ENCODE measurements around the gene GJD3.

Gene GJD3

DNA sequence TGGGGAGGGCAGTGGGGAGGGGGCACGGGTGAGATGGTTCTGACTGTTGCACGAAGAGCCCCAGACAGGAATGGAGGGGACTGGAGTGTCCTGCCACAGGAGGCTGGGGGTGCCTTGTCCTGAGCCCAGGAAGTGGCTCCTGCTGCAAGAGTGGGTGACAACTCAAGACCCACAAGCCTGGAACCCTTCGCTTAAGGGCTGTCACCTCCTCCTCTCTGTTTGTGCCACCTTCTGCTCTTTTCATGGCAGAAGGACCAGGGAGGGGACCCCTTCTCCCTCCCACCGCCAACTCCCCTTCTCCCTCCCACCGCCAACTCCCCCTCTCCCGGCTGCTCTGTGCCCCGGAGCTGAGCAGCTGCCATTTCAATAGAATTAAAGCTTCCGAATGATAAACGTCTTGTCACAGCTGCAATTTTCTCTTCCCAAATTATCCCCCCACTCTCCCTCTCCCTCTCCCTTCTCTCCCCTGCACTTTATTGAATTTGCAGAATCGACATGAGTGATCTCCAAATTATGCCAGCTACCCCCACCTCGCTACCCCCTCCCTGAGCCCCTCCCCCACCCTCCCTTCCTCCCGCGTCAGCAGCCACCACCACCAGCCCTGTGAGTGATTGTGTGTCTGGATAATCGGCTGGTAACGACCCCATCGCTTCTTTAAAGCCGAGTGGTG, 13.7 kb downstream of the GJD3 start:
- TF ChIP-seq, protein P1, sequence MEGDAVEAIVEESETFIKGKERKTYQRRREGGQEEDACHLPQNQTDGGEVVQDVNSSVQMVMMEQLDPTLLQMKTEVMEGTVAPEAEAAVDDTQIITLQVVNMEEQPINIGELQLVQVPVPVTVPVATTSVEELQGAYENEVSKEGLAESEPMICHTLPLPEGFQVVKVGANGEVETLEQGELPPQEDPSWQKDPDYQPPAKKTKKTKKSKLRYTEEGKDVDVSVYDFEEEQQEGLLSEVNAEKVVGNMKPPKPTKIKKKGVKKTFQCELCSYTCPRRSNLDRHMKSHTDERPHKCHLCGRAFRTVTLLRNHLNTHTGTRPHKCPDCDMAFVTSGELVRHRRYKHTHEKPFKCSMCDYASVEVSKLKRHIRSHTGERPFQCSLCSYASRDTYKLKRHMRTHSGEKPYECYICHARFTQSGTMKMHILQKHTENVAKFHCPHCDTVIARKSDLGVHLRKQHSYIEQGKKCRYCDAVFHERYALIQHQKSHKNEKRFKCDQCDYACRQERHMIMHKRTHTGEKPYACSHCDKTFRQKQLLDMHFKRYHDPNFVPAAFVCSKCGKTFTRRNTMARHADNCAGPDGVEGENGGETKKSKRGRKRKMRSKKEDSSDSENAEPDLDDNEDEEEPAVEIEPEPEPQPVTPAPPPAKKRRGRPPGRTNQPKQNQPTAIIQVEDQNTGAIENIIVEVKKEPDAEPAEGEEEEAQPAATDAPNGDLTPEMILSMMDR (IDR thresholded peaks at IDR 0.05; ENCODE audit: control insufficient read depth, extremely low read depth, insufficient read depth): no peak
- no peak overlapping the region for H3K4me3 ChIP-seq (ENCODE audit: low read depth, low read length)
- no peak for DNase-seq (ENCODE audit: low read depth)

DNA sequence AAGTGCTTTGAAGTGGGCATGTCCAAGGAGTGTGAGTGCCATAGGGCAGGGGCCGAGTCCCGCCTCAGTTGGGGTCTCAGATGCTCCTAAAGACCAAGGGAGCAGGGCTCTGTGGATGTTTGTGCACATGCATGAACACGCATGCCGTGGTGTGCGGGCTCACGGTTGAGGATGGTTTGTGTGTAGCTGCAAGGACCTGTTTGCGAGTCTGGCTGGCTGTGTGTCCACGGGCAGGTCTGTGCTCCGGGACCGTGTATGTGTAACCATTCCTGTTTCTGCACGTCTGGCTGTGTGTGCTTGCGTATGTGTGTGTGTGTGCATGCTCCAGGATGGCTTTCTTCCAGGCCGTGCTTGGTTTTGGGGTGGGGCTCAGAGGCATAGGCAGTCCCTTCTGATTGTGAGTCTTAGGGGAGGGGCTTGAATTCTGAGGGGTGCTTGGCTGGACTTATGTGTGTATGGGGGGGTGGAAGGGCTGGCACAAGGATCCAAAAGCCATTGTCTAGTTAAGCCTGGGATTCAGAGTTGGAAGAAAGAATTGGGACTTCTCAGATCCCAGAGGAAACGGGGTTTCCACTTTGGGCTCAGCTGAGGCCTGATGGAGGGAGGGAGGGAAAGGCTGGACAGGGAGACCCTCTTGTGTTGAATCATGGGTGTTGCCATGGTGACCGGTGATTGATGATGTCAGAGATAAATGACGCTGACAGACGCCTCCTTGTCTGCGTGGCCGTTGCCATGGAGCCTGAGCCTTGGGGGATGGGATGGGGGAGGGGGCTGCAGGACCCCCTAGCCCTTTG, 14.4 kb downstream of the GJD3 start:
- DNase-seq (ENCODE audit: low read depth): no peak
- no peak overlapping the region for H3K4me3 ChIP-seq (ENCODE audit: low read depth, low read length)
- TF ChIP-seq, protein P1 (IDR thresholded peaks at IDR 0.05; ENCODE audit: control insufficient read depth, extremely low read depth, insufficient read depth): no peak

DNA sequence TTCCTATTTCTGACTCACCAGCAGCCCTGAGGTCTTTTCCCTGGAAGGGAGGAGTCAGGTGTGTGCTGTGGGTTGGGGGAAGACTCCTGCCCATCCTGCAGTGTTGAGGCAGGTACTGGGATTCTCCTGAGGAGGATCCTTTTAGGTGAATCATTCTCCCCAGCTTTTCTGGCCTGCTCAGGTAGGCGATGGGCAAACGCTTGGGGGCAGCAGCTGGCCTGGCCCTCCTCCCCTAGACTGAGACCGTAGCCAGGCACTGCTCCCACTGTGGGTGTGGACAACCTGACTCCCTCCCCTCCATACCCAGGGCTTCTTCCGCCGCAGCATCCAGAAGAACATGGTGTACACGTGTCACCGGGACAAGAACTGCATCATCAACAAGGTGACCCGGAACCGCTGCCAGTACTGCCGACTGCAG, 15.1 kb downstream of the GJD3 start:
- no peak for DNase-seq (ENCODE audit: low read depth)
- TF ChIP-seq, protein P1 (IDR thresholded peaks at IDR 0.05; ENCODE audit: control insufficient read depth, extremely low read depth, insufficient read depth): no peak
- H3K4me3 ChIP-seq (ENCODE audit: low read depth, low read length): no peak overlapping the region

DNA sequence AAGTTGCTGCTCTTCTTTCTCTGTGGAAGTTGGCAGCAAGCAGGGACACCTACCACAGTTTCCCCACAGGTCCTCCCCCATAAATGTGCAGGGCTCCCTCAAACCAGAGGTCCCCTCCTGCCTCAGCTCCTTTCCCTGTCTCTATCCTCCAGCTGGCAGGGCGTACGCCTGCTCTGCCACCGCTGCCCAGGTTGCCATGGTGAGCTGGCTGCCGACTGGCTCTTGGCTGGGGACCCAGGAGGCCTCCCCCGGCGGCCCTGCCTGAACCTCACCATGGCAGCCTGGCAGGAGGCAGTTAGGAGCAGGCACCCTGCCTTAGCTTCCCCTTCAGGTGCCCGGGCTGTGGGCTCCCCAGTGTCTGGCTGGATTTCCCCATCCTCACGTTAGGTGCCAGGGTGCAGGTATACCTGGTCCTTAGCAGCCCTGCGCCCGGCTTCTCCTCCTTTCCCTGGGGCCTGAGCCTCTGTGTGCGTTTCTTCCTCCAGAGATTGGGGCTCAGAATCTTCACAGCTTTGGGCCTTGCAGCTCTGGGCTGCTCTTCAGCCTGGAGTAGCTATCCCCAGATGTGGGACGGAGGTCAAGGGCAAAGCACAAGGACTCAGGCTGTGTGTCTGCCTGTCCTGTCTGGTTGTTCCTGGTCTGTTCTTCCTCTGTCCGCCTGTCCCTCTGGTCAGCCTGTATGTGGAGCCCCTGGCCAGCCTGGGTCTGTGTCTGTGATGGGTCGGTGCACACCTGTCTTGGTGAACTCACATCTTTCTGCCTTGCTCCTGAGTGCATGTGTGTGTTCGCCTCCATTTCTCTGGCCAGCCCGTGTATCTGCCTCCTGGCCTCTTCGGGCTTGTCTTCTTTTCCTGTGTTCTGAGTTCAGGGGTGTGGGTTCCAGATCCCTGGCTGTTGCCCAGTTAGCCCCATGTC, 15.7 kb downstream of the GJD3 start:
- TF ChIP-seq, protein P1 (IDR thresholded peaks at IDR 0.05; ENCODE audit: control insufficient read depth, extremely low read depth, insufficient read depth): no peak
- no peak for DNase-seq (ENCODE audit: low read depth)
- H3K4me3 ChIP-seq (ENCODE audit: low read depth, low read length): no peak overlapping the region

DNA sequence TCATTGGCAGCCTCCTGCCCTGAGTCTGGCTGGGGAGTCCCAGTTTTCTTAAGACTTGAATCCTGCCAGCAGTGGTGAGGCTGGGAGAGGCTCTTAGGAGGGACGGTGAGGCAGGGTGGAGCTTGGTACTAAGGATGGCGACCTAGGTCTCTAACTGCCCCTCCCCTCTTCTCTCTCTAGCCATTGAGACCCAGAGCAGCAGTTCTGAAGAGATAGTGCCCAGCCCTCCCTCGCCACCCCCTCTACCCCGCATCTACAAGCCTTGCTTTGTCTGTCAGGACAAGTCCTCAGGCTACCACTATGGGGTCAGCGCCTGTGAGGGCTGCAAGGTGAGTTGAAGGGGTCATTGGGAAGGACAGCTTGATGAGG, 16.4 kb downstream of the GJD3 start:
- DNase-seq (ENCODE audit: low read depth): no peak
- TF ChIP-seq, protein P1 (IDR thresholded peaks at IDR 0.05; ENCODE audit: control insufficient read depth, extremely low read depth, insufficient read depth): no peak
- H3K4me3 ChIP-seq (ENCODE audit: low read depth, low read length): no peak overlapping the region

DNA sequence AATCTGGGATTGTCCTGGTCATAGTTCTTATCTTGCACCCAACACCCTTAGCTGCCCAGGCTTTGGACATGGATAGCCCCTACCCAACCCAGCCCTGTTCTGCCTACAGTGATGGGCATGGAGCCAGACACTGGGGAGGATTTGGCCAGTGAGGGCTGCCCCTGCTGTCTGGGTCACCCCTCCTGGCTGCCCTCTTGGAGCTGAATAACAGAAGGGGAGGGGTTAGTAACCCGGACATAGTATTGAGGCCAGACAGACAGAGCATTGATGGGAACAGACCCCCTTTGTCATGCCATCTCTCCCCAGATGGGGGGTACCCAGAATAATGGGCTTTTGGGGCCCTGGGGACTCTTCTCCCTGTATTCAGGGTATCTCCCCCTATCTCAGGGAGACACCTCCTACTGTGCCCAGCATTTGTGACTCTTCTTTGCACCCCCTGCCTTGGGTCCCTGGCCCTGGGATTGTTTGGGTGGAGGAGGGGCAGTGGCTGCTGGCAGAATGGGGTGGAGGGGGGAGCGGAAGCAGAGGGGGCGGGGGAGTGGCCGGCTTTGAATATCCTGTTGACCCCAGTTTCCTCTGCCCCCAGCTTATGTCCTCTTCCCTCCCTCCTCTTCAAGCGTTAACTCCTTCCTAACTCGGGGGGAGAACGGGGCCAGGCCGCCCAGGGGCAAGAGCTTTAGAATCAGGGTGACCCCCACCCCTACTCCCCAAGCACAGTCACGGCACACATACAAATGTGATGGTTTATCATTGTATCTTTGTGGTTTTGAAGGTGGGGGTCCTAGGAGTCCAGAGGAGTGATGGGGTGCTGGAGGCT, 17.0 kb downstream of the GJD3 start:
- no peak for DNase-seq (ENCODE audit: low read depth)
- TF ChIP-seq, protein P1 (IDR thresholded peaks at IDR 0.05; ENCODE audit: control insufficient read depth, extremely low read depth, insufficient read depth): no peak
- H3K4me3 ChIP-seq (ENCODE audit: low read depth, low read length): no peak overlapping the region
